Measurements from ENCODE around the gene XBP1.
"Not testable (repeated sequence)": the region's sequence is repeated elsewhere in the genome, so short reads cannot be mapped to it uniquely, and the experiment has no call there.

XBP1 gene

GRCh38 chr22:28792491-28793383, 7.6 kb downstream of the XBP1 start:
- no peak for DNase-seq (ENCODE audit: low read depth, low spot score)

- DNase-seq (ENCODE audit: low read depth, low spot score) = no peak
These were observed 8.4 kb downstream of the XBP1 start for GRCh38 chr22:28791841-28792490.

- no peak for DNase-seq (ENCODE audit: low read depth, low spot score)
These were observed 9.2 kb downstream of the XBP1 start for GRCh38 chr22:28791124-28791523.

- DNase-seq (ENCODE audit: low read depth, low spot score) = no peak
These were observed 11.8 kb downstream of the XBP1 start for GRCh38 chr22:28788601-28789000.

GRCh38 chr22:28783786-28784671, 16.3 kb downstream of the XBP1 start:
- no peak for DNase-seq (ENCODE audit: low read depth, low spot score)

- no peak for DNase-seq (ENCODE audit: low read depth, low spot score)
These were observed 20.1 kb downstream of the XBP1 start for GRCh38 chr22:28780296-28780695.

GRCh38 chr22:28779833-28780232, 20.5 kb downstream of the XBP1 start:
- DNase-seq (ENCODE audit: low read depth, low spot score) = no peak

GRCh38 chr22:28774378-28774777, 26.0 kb downstream of the XBP1 start:
- no peak for DNase-seq (ENCODE audit: low read depth, low spot score)

GRCh38 chr22:28773461-28773867, 26.9 kb downstream of the XBP1 start:
- DNase-seq (ENCODE audit: low read depth, low spot score) = no peak

- DNase-seq (ENCODE audit: low read depth, low spot score) = peak; percentile 88
These were observed 27.5 kb downstream of the XBP1 start, which contains the start of gene CCDC117 for GRCh38 chr22:28772633-28773460. Gene CCDC117, plus strand, starts transcription at chr22:28772695. Its CDS starts 155 bp downstream, at chr22:28772850.

- DNase-seq (ENCODE audit: low read depth, low spot score) = no peak
These were observed 29.1 kb downstream of the XBP1 start for GRCh38 chr22:28771195-28771791.

GRCh38 chr22:28769394-28770085, 30.8 kb downstream of the XBP1 start:
- DNase-seq (ENCODE audit: low read depth, low spot score) = no peak

- DNase-seq (ENCODE audit: low read depth, low spot score) = no peak
These were observed 31.5 kb downstream of the XBP1 start for GRCh38 chr22:28768701-28769393.

- no peak for DNase-seq (ENCODE audit: low read depth, low spot score)
These were observed 33.7 kb downstream of the XBP1 start for GRCh38 chr22:28766628-28767027.

- not testable (repeated sequence) for DNase-seq (ENCODE audit: low read depth, low spot score)
These were observed 38.4 kb downstream of the XBP1 start for GRCh38 chr22:28762000-28762399.

- DNase-seq (ENCODE audit: low read depth, low spot score) = no peak
These were observed 39.0 kb downstream of the XBP1 start for GRCh38 chr22:28761449-28761755.

- no peak for DNase-seq (ENCODE audit: low read depth, low spot score)
These were observed 40.4 kb downstream of the XBP1 start for GRCh38 chr22:28759861-28760560.

GRCh38 chr22:28754512-28754911, 45.9 kb downstream of the XBP1 start:
- not testable (repeated sequence) for DNase-seq (ENCODE audit: low read depth, low spot score)

GRCh38 chr22:28750471-28750881, 49.9 kb downstream of the XBP1 start:
- DNase-seq (ENCODE audit: low read depth, low spot score) = peak; percentile 58

All from smooth muscle cell of the brain vasculature (primary cell).